ENCODE data around the gene COQ9. TPM values are rescaled to one million over a fixed set of nuclear protein-coding genes. Genes with fewer than 3 reads are reported as not detected.

Gene COQ9
- total RNA-seq, 1 experiment from 2014 or later: 62.7 TPM

- Histone ChIP-seq H3K9ac (ENCODE audit: low read length) (no peak overlapping the region), H4K20me1 (ENCODE audit: insufficient read depth) (no peaks in the 10 kb centered on the region), H3K9me3 (ENCODE audit: control insufficient read depth in 1 of 2, insufficient read depth in 1 of 2, low read depth in 1 of 2, low read length in 2 of 2) (no peaks in the 10 kb centered on the region), H3K27me3 (ENCODE audit: insufficient read depth, low read length) (no peaks in the 10 kb centered on the region), H3K9me2 (ENCODE audit: insufficient read depth) (no peaks in the 10 kb centered on the region), H3K4me2 (ENCODE audit: low read length) (no peak overlapping the region), H3K4me1 (ENCODE audit: control insufficient read depth in 1 of 2, insufficient read depth in 2 of 2, low read length in 2 of 2) (peaks cover 11 to 17% of the 10 kb centered on the region in 2 experiments; a peak in 3 of 4 replicates), H2AFZ (ENCODE audit: low read depth, low read length, poor library complexity, severe bottlenecking) (no peak overlapping the region), H3K36me3 (ENCODE audit: control insufficient read depth in 1 of 2, insufficient read depth in 2 of 2, low read length in 2 of 2) (peaks cover 33 to 46% of the 10 kb centered on the region in 2 experiments; a peak in 3 of 4 replicates), H3K79me2 (ENCODE audit: insufficient read depth, low read length) (no peaks in the 10 kb centered on the region), H3K4me3 (replicated peaks in 1 of 2; ENCODE audit: low read depth in 1 of 2, low read length in 2 of 2) (no peak overlapping the region), H3K27ac (ENCODE audit: low read depth, low read length) (no peak overlapping the region)
- ChIA-PET POLR2A (interaction anchor here (1.7 kb wide), 1 partner anchor 10 kb away, joined by 7 read pairs; the partner anchor contains the start of gene POLR2C), RAD21 (ENCODE audit: low non-redundant PET in 1 of 2, low total read pairs in 2 of 2, uncharacterized antibody in 2 of 2, unreplicated experiment in 2 of 2) (no interaction called here), CTCF (interaction anchor here (1.4 kb wide), 1 partner anchor 10 kb away, joined by 3 read pairs; the partner anchor contains the start of gene POLR2C)
- DNase-seq (ENCODE audit: low read depth, low spot score): no peak
- intact Hi-C loops (cut with micrococcal nuclease): no loop called here
- no peak for ATAC-seq
- no peak for TF ChIP-seq TCF7L2 (IDR thresholded peaks at IDR 0.05; ENCODE audit: borderline replicate concordance, extremely low read depth, insufficient read depth, insufficient read length)
- TF ChIP-seq RAD21 (IDR thresholded peaks at IDR 0.05; ENCODE audit: low read depth): no peak
- no peak for TF ChIP-seq ATF3 (IDR thresholded peaks at IDR 0.05)
- BruUV-seq (replicated peaks): no TSS peak
Observed at GRCh38 chr16:57472665-57473060, 25.4 kb downstream of the COQ9 start.

GRCh38 chr16:57473176-57473840 is 26.0 kb downstream of the COQ9 start:
- Histone ChIP-seq H3K4me3 (replicated peaks in 1 of 2; ENCODE audit: low read depth in 1 of 2, low read length in 2 of 2) (no peak overlapping the region), H2AFZ (ENCODE audit: low read depth, low read length, poor library complexity, severe bottlenecking) (no peak overlapping the region), H3K4me2 (ENCODE audit: low read length) (no peak overlapping the region), H3K27ac (ENCODE audit: low read depth, low read length) (no peak overlapping the region), H3K9ac (ENCODE audit: low read length) (no peak overlapping the region), H3K36me3 (ENCODE audit: control insufficient read depth in 1 of 2, insufficient read depth in 2 of 2, low read length in 2 of 2) (peaks cover 29 to 42% of the 10 kb centered on the region in 2 experiments; a peak in 3 of 4 replicates), H3K4me1 (ENCODE audit: control insufficient read depth in 1 of 2, insufficient read depth in 2 of 2, low read length in 2 of 2) (peaks cover 11 to 17% of the 10 kb centered on the region in 2 experiments; a peak in 3 of 4 replicates), H3K79me2 (ENCODE audit: insufficient read depth, low read length) (no peaks in the 10 kb centered on the region), H3K27me3 (ENCODE audit: insufficient read depth, low read length) (no peaks in the 10 kb centered on the region), H4K20me1 (ENCODE audit: insufficient read depth) (no peaks in the 10 kb centered on the region), H3K9me3 (ENCODE audit: control insufficient read depth in 1 of 2, insufficient read depth in 1 of 2, low read depth in 1 of 2, low read length in 2 of 2) (no peaks in the 10 kb centered on the region), H3K9me2 (ENCODE audit: insufficient read depth) (no peaks in the 10 kb centered on the region)
- no TSS peak for BruUV-seq (replicated peaks)
- POLR2A ChIA-PET: interaction anchor here (1.7 kb wide), 1 partner anchor 11 kb away, joined by 7 read pairs; the partner anchor contains the start of gene POLR2C
- intact Hi-C loops (cut with micrococcal nuclease): no loop called here
- RAD21 ChIA-PET (ENCODE audit: low non-redundant PET in 1 of 2, low total read pairs in 2 of 2, uncharacterized antibody in 2 of 2, unreplicated experiment in 2 of 2): no interaction called here
- CTCF ChIA-PET: no interaction called here
- no peak for ATAC-seq
- no peak for DNase-seq (ENCODE audit: low read depth, low spot score)
- TF ChIP-seq EZH2phosphoT487 (IDR thresholded peaks at IDR 0.05; ENCODE audit: borderline replicate concordance): no peak
- TF ChIP-seq ZFX (IDR thresholded peaks at IDR 0.05): no peak
- TF ChIP-seq CEBPB (IDR thresholded peaks at IDR 0.05; ENCODE audit: low read depth): no peak
